GM21423 (cell line): ENCODE measurements around the gene OR7C2.

Source experiments
- ATAC-seq: cut with Tn5 transposase; IDR thresholded peaks from one replicate; pipeline ENCODE4 v1.9.1; 2021; ENCODE audit warnings: mild to moderate bottlenecking, moderate library complexity; ENCODE audit not compliant: unreplicated experiment

The OR7C2 gene

DNA sequence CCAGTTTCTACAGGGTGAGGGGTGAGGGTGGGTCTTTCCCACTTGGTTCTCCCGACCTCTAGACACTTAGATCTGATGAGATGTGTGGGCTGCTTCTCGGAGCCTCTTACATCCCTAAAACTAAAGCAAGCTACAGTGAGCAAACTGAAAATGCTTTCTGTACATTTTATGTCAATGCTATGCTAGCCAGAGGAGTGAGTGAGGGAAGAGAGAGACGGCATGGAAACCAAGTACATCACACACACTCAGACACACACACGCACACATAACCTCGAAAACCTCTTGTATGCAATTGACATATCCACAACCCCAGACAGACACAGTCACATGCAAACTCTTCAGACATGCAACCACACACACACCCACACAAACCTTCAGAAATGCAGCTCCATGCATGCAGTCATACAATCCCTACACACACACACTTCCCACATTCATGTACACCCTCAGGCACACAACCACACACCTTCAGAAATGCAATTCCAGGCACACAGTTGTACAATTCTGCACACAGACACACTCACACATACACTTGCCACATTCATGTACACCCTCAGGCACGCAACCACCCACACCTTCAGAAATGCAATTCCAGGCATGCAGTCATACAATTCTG is 37.0 kb downstream of the OR7C2 start:
- ATAC-seq, result no peak

DNA sequence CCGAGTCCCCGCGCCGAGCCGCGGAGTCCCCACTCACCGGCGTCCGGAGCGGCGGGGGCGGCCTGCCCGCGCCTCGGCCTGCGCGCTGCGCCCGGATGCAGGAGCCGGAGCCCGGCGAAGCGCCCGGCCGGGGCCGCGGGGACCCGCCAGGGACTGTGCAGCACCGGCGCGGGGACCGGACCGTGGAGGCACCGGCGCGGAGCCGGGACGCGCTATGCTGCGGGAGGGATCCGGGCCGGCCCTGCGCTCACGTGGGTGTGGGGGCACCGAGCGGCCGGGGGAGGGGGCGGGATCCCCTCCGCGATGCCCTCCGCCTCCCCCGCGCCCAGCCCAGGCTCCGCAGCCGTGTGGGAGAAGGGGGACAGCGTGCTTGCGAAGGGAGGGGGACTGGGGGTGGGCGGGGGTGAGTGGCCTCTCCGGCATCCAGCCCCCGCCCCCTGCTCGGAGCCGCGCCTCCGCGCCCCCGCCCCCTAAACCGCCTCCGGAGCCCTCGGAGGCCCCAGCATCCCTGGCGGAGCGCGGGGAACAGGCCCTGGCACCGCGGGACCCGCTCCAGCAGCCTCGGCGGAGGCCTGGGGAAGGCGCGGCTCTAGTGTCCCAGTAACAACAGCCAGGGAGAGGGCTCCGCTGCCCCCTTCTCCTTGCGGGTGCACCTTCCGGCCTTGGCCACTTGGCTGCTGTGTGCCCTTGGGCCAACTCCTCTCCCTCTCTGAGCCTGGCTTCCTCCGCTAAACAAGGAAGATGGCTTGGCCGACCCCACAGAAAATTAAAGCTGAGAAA is 38.4 kb downstream of the OR7C2 start, which contains the start of gene SLC1A6:
Gene SLC1A6 (minus strand): TSS at position 389 of the 780 bp plus-strand sequence. CDS start 6,954 bp downstream, outside the sequence.
- ATAC-seq, result no peak

DNA sequence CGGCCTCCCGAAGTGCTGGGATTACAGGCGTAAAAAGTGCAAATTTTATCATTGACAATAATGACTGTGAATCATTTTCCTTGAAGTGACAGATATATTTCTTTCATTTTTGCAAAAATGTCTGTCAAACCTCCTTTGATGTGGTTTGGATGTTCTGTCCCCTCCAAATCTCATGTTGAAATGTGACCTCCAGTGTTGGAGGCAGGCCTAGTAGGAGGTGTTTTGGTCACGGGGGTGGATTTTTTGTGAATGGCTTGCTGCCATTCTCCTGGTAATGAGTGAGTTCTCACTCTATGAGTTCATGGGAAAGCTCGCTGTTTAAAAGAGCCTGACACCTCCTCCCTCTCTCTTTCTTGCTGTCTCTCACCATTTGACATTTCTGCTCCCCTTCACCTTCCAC is 43.8 kb downstream of the OR7C2 start:
- ATAC-seq, result no peak
